Gastroesophageal sphincter (tissue), 3 donors: ENCODE data around the gene MIOS.

Source experiments
- POLR2AphosphoS5 ChIP-seq: sonication (generic); formaldehyde crosslinking; IDR thresholded peaks from one replicate; pipeline ENCODE4 v1.6.1; 2017; ENCODE audit warnings: antibody characterized with exemption
- TF ChIP-seq, protein P1 (sequence below), 4 experiments: fragments of 200-600 bp in 2 of 4; fragments of 450-650 bp in 2 of 4; sonication (generic) in 1 of 4; IDR thresholded peaks; one replicate each; pipeline ENCODE4 v1.5.1; 2017 to 2019; ENCODE audit warnings: antibody characterized with exemption in 4 of 4, mild to moderate bottlenecking in 2 of 4, moderate library complexity in 2 of 4

DNA sequence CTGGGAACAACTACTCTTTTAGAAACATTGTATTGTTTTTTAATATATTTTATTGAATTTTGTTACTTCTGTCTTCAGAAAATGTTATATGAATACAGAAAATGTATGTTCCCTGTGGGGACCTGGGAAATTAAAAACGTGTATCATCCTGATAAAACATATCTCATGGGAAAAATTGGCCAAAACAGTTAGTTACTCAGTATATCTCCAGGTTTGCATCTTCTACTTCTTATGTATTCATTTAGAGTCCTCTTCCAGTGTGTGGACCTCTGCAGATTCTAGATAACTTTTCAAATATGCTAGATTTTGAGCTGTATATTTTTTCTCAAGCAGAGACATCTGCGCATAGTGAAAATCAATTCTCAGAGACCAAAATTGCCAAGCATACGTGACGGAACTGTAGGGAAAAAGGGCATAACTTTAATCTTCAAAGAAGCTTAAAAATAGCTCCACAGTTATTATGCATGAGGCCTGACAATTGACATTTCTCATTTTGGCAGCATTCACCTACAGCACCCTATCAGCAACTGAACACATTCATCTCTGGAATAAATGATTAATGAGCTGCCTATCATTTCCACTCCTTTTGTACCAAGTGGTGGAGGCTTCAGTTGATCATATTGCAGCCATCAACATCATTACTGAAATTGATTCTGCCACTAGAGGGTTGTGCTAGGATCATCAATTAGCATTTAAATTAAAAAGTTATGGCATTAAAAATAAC is 47.5 kb downstream of the MIOS start:
- TF ChIP-seq, protein P1, sequence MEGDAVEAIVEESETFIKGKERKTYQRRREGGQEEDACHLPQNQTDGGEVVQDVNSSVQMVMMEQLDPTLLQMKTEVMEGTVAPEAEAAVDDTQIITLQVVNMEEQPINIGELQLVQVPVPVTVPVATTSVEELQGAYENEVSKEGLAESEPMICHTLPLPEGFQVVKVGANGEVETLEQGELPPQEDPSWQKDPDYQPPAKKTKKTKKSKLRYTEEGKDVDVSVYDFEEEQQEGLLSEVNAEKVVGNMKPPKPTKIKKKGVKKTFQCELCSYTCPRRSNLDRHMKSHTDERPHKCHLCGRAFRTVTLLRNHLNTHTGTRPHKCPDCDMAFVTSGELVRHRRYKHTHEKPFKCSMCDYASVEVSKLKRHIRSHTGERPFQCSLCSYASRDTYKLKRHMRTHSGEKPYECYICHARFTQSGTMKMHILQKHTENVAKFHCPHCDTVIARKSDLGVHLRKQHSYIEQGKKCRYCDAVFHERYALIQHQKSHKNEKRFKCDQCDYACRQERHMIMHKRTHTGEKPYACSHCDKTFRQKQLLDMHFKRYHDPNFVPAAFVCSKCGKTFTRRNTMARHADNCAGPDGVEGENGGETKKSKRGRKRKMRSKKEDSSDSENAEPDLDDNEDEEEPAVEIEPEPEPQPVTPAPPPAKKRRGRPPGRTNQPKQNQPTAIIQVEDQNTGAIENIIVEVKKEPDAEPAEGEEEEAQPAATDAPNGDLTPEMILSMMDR (IDR thresholded peaks at IDR 0.05) = no peak
- no peak for TF ChIP-seq POLR2AphosphoS5
